Neural cell (in vitro differentiated cells): ENCODE data around the gene SLC27A5. TPM values are rescaled to one million over a fixed set of nuclear protein-coding genes. Genes with fewer than 3 reads are reported as not detected.

ENCODE experiments used
- H2AFZ ChIP-seq: fragments of 200-600, 300-800 bp; sonication (generic), shearing (Covaris generic); 2 replicates; pipeline ENCODE4 v1.6.0; 2014; ENCODE audit warnings: low read depth, mild to moderate bottlenecking, antibody characterized with exemption, low read length, moderate library complexity
- H3F3A ChIP-seq: fragments of 200-600 bp; shearing (Covaris generic); 2 replicates; pipeline ENCODE4 v1.6.1; 2016; ENCODE audit warnings: mild to moderate bottlenecking, moderate library complexity, mixed read lengths, antibody characterized with exemption, low read length; ENCODE audit not compliant: insufficient read depth, poor library complexity, severe bottlenecking
- H3K27ac ChIP-seq: fragments of 200-600, 300-800 bp; sonication (generic), shearing (Covaris generic); 2 replicates; pipeline ENCODE4 v1.5.1; 2014; ENCODE audit warnings: mild to moderate bottlenecking, low read length, moderate library complexity
- H3K27me3 ChIP-seq: fragments of 300-800, 200-600 bp; sonication (generic), shearing (Covaris generic); 2 replicates; pipeline ENCODE4 v1.6.0; 2014; ENCODE audit warnings: mild to moderate bottlenecking, low read depth, low read length, moderate library complexity; ENCODE audit not compliant: insufficient read depth
- H3K36me3 ChIP-seq: fragments of 300-800, 200-600 bp; sonication (generic), shearing (Covaris generic); 2 replicates; pipeline ENCODE4 v1.5.1; 2014; ENCODE audit warnings: mild to moderate bottlenecking, antibody characterized with exemption, low read length, moderate library complexity; ENCODE audit not compliant: insufficient read depth
- H3K4me2 ChIP-seq: fragments of 300-800, 200-600 bp; sonication (generic), shearing (Covaris generic); 2 replicates; pipeline ENCODE4 v1.6.0; 2014; ENCODE audit warnings: mild to moderate bottlenecking, low read length
- H3K4me3 ChIP-seq: fragments of 300-800, 200-600 bp; sonication (generic), shearing (Covaris generic); 2 replicates; pipeline ENCODE4 v1.5.1; 2014; ENCODE audit warnings: mild to moderate bottlenecking, low read length, moderate library complexity
- H3K79me2 ChIP-seq: fragments of 200-600 bp; shearing (Covaris generic); replicated peaks from 2 replicates; pipeline ENCODE4 v1.6.0; 2014; ENCODE audit warnings: mild to moderate bottlenecking, low read length, moderate library complexity; ENCODE audit not compliant: insufficient read depth
- H3K9ac ChIP-seq: fragments of 300-800, 200-600 bp; sonication (generic), shearing (Covaris generic); 2 replicates; pipeline ENCODE4 v1.6.1; 2016; ENCODE audit warnings: mild to moderate bottlenecking, low read length, mixed read lengths
- H3K9me2 ChIP-seq: fragments of 200-600 bp; shearing (Covaris generic); 2 replicates; pipeline ENCODE4 v1.6.1; 2016; ENCODE audit warnings: mild to moderate bottlenecking, low read length, mixed read lengths; ENCODE audit not compliant: insufficient read depth
- H3K9me3 ChIP-seq: fragments of 200-600, 300-800 bp; sonication (generic), shearing (Covaris generic); 2 replicates; pipeline ENCODE4 v1.6.1; 2016; ENCODE audit warnings: mild to moderate bottlenecking, mixed run types, low read length, moderate library complexity, mixed read lengths
- H4K20me1 ChIP-seq: fragments of 200-600 bp; shearing (Covaris generic); 2 replicates; pipeline ENCODE4 v1.6.1; 2016; ENCODE audit warnings: mild to moderate bottlenecking, mixed run types; ENCODE audit not compliant: insufficient read depth
- CTCF ChIP-seq: fragments of 450-650 bp; IDR thresholded peaks from 2 replicates; pipeline ENCODE4 v1.5.1; 2014; ENCODE audit warnings: antibody characterized with exemption, mild to moderate bottlenecking, moderate library complexity; ENCODE audit not compliant: poor library complexity, severe bottlenecking
- EP300 ChIP-seq: fragments of 450-650 bp; conservative IDR thresholded peaks from 2 replicates; pipeline ENCODE4 v1.6.1; 2014; ENCODE audit warnings: antibody characterized with exemption, mild to moderate bottlenecking, moderate library complexity; ENCODE audit not compliant: poor library complexity, severe bottlenecking
- EZH2 ChIP-seq: fragments of 200-600, 300-800 bp; shearing (Covaris generic), sonication (generic); IDR thresholded peaks from 2 replicates; pipeline ENCODE4 v1.6.1; 2014; ENCODE audit warnings: antibody characterized with exemption, low read length, borderline replicate concordance, mild to moderate bottlenecking; ENCODE audit not compliant: insufficient read depth, poor library complexity, severe bottlenecking
- MXI1 ChIP-seq: fragments of 450-650 bp; conservative IDR thresholded peaks from 2 replicates; pipeline ENCODE4 v1.6.1; 2014; ENCODE audit warnings: antibody characterized with exemption, mild to moderate bottlenecking; ENCODE audit not compliant: poor library complexity, severe bottlenecking
- POLR2AphosphoS5 ChIP-seq: IDR thresholded peaks from 2 replicates; pipeline ENCODE4 v1.6.1; 2012
- RAD21 ChIP-seq: fragments of 450-650 bp; conservative IDR thresholded peaks from 2 replicates; pipeline ENCODE4 v1.6.1; 2014; ENCODE audit warnings: antibody characterized with exemption, mild to moderate bottlenecking, moderate library complexity
- REST ChIP-seq: IDR thresholded peaks from 2 replicates; pipeline ENCODE4 v1.6.1; 2012; ENCODE audit warnings: borderline replicate concordance
- SMC3 ChIP-seq: fragments of 450-650 bp; conservative IDR thresholded peaks from 2 replicates; pipeline ENCODE4 v1.6.1; 2014; ENCODE audit warnings: antibody characterized with exemption, mild to moderate bottlenecking, moderate library complexity; ENCODE audit not compliant: poor library complexity
- TAF1 ChIP-seq: IDR thresholded peaks from 2 replicates; pipeline ENCODE4 v1.6.1; 2012; ENCODE audit warnings: low read depth
- polyA plus RNA-seq: library from polyadenylated mRNA; depleted of rRNA; stranded (reverse); fragments of >200 nt; gene quantifications from 2 replicates; pipeline ENCODE4 v1.2.3, GENCODE V29; 2014

The SLC27A5 gene
- polyA plus RNA-seq, 1 donor from 2014 or later, result 14.9 TPM

- H3K9me2 ChIP-seq, result no peaks in the 10 kb centered on the region
- H3K79me2 ChIP-seq, result no peaks in the 10 kb centered on the region
- no peaks in the 10 kb centered on the region for H3K27me3 ChIP-seq
- no peaks in the 10 kb centered on the region for H4K20me1 ChIP-seq
- TF ChIP-seq EP300 (no peak), POLR2AphosphoS5 (no peak)
- H3K9me3 ChIP-seq, result no peaks in the 10 kb centered on the region
- no peak overlapping the region for H3K9ac ChIP-seq
- H3K4me2 ChIP-seq, result no peak overlapping the region
- H3K27ac ChIP-seq, result no peak overlapping the region
- H3F3A ChIP-seq, result no peaks in the 10 kb centered on the region
- H3K36me3 ChIP-seq, result no peaks in the 10 kb centered on the region
- no peak overlapping the region for H3K4me3 ChIP-seq
- no peak overlapping the region for H2AFZ ChIP-seq
Measured at GRCh38 chr19:58482372-58482771, 29.4 kb downstream of the SLC27A5 start.

- no peak overlapping the region for H3K27ac ChIP-seq
- H3K4me3 ChIP-seq, result no peak overlapping the region
- H3K4me2 ChIP-seq, result no peak overlapping the region
- no peaks in the 10 kb centered on the region for H4K20me1 ChIP-seq
- H3F3A ChIP-seq, result no peaks in the 10 kb centered on the region
- no peaks in the 10 kb centered on the region for H3K79me2 ChIP-seq
- H3K9ac ChIP-seq, result no peak overlapping the region
- TF ChIP-seq EZH2 (no peak), SMC3 (no peak), EP300 (no peak), TAF1 (no peak), REST (no peak), RAD21 (no peak), POLR2AphosphoS5 (no peak), CTCF (no peak), MXI1 (no peak)
- H3K9me3 ChIP-seq, result no peaks in the 10 kb centered on the region
- H2AFZ ChIP-seq, result no peak overlapping the region
- H3K9me2 ChIP-seq, result no peaks in the 10 kb centered on the region
- H3K27me3 ChIP-seq, result no peaks in the 10 kb centered on the region
- H3K36me3 ChIP-seq, result no peaks in the 10 kb centered on the region
Measured at GRCh38 chr19:58480831-58481230, 31.0 kb downstream of the SLC27A5 start.

- H3K79me2 ChIP-seq, result no peaks in the 10 kb centered on the region
- no peaks in the 10 kb centered on the region for H3K36me3 ChIP-seq
- no peaks in the 10 kb centered on the region for H3K9me2 ChIP-seq
- no peaks in the 10 kb centered on the region for H3K27me3 ChIP-seq
- no peak overlapping the region for H3K9ac ChIP-seq
- H2AFZ ChIP-seq, result no peak overlapping the region
- H3K27ac ChIP-seq, result no peak overlapping the region
- H3K4me2 ChIP-seq, result no peak overlapping the region
- H4K20me1 ChIP-seq, result no peaks in the 10 kb centered on the region
- H3K4me3 ChIP-seq, result no peak overlapping the region
- no peaks in the 10 kb centered on the region for H3F3A ChIP-seq
- no peaks in the 10 kb centered on the region for H3K9me3 ChIP-seq
- TF ChIP-seq REST (no peak), CTCF (no peak), EP300 (no peak), SMC3 (no peak), MXI1 (no peak), RAD21 (no peak), TAF1 (no peak), EZH2 (no peak), POLR2AphosphoS5 (no peak)
Measured at GRCh38 chr19:58480481-58480830, 31.3 kb downstream of the SLC27A5 start.
